HG03460 (cell line): ENCODE data around the gene CADPS.

Source experiments
- ATAC-seq: cut with Tn5 transposase; IDR thresholded peaks from one replicate; pipeline ENCODE4 v1.9.1; 2021; ENCODE audit not compliant: unreplicated experiment

CADPS gene

DNA sequence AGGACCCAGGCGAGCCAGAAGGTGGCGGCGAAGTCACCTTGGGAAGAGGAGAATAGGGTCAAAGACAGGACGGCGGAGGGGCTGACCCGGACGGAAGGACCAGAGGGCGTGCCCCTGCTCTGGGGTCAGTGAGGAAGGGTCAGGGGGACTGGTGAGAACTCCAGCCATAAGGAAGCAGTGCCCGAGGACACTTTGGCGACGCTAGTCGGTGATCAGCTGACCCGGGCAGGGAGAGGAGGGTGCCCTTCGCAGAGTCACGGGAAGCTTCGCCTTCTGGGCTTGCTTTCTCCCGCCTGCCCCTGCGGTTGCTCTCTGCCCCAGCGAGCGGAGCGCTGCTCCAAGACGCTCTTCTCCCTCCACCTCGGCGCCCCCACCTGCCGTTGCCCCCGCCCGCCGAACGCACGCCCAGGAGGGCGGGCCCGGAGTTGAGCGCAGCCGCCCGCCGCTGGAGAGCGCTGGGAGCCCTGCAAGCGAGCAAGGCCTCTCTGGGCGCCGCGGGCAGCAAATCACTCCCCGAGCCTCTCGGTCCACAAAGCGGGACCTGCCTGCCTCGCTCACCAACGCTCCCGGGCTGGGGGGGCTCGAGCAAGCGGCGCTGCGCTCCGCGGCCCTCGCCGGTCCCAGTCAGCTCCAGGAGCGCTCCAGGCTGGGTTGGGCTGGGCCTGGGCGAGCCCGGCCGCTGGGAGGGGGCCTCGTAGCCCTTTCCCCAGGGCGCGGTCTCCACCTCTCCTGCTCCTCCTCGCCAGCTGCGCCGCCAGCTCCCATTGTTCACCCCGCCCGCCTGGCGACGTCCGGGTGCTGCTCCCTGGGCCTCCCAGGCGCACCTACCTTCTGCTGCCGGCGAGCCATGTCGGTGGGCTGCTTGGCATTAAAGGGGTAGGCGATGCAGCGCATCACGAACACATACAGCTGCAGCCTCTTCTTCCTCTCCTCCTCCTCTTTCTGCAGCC, 1.2 kb downstream of the CADPS start:
- no peak for ATAC-seq

DNA sequence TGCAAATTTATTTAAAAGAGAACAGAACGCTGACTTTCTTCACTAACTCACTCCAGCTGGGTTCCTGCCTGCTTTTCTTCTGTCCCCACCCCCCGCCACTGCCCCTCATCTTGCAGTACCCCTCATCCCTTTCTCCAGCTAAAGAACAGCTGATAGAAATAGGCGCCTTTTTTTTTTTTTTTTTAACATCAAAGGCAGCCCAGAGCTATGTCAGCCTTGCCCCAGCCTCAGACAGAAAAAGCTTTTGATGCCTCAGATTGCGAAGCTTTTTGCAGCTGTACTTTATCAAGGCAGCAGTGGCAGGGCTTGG, 1.8 kb downstream of the CADPS start:
- ATAC-seq: no peak

DNA sequence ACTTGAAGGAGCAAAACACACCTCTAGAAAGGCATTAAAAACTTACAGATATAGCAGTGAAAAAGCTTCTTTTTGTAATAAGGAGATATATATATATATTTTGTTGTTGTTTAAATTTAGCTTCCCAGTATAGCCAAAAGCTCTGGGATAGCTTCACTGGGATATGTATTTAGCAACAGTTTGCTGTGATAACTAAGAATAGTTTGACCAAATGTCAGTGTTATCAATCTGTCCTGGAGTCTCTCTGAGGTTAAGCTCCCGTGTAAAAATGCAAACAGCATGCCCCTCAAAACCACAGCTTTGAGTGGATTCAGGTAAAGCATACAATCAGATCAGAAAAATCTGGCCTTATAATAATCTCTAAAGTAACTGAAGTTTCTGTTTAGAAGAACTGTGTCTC, 2.9 kb downstream of the CADPS start:
- no peak for ATAC-seq

DNA sequence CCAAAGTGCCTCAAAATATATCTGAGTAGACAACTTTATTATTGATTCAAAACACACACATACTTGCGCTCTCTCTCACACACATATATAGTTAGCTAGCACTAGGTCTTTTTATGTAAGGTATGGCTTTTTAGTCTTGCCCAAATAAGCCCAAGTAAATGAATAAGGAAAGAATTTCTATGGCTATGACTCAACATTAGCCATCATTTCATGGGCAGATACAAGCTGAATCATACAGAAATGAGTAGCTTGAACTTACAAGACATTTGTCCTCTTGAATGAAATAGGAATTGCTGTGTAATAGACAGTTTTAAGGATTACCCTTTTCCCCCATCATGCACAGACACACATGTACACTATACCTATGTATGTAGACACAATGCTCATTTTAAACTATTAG, 4.9 kb downstream of the CADPS start:
- ATAC-seq: no peak

DNA sequence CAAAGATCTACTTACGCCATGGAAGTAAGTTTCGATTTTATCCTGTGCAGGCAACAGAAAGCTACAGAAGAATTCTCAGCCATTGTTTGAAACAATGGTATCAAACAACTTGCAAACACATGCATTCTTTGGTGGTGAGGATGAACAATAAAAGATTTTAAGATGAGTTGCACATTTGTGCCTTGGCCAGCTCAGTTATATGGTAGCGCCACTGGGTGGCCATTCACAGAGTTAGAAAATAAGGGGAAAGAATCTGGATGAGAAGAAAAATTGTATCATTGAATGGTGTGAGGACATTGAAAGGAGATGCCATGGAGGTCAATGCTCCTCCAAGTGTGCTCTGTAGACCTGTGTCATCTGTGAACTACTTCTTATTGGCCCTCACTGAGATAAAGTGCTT, 11.6 kb downstream of the CADPS start:
- ATAC-seq: no peak

DNA sequence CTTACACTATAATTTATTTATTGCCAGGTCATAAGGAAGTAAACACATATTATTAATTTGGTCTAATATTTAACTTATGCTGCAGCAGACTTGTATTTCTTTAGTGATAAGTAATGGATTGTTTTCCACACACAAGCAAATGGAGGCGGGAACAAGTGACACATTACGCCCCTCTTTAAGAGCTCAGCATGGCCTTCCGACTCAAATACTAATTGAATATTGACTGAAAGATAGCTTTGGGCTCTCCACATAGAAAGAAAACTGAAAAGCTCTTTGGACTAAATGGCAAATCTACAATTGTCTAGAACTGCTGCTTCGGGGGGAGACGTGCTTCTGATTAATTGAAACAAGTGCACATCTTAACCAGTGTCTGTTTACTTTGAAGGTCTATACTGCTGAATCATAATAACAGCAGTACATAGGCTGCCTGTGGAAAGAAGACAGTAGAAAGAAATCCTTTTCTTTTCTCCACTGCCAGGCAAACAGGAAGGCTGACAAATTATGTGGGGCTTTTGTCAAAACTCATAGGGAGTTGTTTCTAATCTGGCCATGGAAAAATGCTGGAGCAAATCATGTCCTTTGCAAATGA, 15.9 kb downstream of the CADPS start:
- no peak for ATAC-seq

DNA sequence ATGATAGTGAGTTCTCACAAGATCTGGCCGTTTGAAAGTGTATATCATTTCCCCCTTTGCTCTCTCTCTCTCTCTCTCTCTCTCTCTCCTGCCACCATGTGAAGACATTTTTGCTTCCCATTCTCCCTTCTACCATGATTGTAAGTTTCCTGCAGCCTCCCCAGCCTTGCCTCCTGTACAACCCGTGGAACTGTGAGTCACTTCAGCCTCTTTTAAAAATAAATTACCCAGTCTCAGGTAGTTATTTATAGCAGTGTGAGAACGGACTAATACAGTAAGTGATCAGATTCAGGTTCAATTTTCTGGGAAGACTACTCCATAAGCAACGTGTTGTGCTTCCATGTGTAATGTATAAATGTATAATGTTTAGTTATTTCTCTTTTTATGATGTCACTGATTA, 29.2 kb downstream of the CADPS start:
- no peak for ATAC-seq

DNA sequence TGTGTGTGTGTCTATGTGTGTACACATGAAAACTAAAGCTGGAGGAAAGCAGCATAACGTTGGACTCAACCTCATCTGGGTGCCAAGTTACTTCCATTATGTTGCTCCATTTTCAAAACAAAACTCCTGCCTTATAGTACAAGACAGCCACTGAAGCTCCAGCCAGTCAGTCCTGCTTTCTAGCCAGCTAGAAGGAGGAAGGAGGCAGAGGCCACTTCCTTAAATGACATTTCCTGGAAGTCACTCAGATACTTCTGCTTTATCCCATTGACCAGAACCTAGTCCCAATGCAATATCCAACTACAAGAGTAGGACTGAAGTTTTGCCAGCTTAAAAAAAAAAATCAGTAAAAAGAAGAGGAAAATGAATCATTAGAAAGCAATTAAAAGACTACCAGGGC, 31.7 kb downstream of the CADPS start:
- ATAC-seq: no peak

DNA sequence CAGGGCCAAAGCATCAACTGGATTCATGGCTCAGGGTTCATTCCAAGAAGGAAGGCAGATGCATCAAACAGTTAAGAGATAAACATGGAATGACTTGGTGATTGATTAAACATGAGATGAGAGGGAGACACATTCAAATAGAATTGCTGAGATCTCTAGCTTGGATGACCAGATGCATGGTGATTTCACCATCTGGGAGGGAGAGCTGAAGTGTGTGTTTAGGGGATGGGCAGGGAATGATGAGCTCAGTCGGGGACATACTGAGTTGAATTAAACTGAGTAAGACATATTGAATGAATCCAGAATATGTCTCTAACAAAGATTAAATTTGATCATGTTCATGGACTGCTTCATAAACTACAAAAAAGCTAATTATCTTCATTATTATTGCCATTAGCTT, 35.5 kb downstream of the CADPS start:
- no peak for ATAC-seq

DNA sequence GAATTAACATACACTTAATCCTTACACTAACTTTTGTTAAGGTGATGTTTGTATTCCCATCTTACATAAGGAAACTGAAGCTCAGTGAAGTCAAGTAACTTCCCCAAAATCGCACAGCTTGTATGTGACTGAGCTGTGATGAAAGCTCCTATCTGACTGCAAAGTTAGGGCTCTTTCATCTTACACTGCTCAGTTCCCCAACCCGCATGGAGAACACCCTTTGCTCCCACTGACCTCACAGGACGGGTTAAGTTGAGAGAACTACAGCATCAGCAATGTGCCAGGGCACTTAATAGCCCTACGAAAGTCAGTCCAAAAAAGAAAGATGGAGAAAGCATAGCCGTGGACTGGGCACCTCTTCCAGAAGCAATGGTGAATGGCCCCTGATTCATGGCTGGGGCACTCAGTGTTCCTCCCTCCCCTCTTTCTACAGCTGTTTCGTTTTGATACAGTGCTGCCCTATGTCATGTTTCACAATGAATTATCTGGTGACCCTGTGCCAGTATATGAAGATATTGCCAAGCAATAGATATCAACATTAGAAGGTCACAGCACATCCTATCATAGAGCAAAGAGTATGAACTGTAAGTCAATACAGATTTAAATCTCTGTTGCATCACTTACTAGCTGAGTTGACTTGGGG, 38.0 kb downstream of the CADPS start:
- ATAC-seq: no peak

DNA sequence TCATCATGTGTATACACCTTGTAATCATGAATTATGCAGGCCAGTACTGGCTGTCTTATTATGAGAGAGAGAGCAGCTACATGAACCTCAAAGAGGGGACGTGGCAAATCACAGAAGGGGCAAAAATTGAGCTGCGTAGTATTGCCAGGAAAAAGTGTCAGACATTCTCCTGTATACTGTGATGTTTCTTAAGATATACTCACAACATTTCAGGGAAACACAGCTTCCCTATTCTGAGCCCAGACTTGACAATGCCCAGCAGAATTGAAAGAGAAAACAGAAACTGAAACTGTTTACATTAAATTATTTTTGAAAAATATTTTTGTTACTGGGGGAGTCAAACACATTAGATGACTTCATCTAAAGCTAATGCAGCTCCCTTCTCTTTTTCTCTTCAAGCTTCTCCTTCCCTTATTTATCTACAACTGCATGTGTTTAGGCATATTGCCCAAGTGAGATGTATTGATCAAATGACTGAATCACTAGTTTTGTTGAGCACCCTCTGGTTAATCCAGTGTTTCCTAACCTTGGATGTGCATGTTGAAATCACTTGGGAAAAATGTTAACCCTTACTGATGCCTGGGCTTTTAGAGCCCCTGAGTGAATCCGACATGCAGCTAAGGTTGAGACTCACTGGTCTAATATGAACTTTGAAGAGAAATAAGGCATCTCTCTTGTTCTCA, 39.5 kb downstream of the CADPS start:
- ATAC-seq: peak; percentile 62

DNA sequence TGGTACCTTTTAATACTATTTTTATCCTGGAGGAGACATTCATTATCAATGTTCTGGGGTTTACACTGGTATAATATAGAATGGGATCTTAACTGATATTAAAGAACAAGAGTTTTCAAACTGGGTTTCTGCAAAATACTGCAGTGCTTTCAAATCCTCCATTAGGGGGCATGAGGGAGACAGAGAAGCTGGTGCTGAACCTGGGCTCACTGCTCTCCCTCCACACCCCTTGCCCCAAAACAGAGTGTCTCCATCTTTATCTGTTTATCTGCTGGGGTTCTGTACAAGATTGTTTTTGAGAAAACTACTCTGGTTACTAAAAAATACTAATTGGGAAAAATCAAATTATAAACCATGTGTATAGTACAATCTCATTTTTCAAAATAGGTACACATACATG, 41.7 kb downstream of the CADPS start:
- no peak for ATAC-seq

DNA sequence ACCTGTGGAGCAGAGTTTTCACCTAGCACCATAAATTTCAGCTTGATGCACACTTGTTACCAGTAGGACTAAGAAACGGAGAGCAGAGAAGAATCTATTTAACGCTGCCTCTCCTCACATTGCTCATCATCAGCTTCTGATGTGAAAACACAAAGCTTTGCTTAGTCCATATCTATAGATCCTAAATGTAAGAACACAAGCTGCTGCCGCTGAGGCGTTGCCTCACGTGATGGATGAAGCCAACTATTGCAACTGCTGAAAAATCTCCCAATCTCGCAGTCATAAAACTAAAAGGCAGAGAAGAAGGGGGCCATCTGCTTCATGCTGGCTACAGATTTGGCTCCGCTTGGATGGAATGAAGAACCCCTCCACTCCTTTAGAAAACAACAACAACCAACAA, 42.7 kb downstream of the CADPS start:
- ATAC-seq: no peak

DNA sequence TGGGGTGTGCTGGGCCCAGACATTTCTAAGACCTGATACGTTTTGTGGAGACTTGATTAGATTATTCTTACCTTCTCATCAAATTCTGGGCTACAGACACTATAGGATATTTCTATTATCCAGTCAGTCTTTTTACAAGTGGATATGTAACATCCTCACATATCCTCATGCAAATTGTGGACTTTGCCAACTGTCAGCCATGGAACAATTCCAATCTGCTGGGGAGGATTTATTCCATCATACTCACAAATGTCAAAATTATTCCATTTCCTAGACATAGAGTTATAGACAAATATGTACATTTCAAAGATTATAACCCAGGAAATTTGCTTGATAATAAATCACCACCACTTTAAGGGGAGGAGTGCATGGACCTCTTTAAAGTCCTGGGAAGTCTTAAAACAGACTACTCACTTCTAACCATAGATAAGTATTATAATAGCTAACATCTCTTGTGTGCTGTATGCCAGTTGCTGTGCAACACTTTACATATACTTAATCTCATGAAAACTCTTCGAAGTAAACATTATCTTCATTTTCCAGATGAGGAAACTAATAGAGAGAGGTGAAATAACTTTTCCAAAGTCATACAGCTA, 44.4 kb downstream of the CADPS start:
- ATAC-seq: no peak

DNA sequence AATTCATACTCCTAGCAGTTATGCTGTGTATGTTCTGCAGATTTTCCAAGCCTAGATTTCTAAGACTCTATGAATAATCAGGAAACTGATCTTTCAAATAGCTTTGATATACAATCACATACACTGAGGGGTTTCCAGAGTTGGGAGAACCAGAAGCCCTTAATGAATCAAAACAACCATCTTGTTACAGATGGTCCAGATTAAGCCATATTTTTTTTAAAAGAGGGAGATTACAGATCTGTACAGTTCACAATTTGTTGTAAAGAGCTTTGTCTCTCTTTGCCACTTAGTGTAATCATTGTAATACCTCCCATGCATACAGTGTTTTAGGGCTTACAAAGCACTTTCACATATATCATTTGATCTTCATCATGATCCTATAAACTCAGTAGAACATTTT, 47.7 kb downstream of the CADPS start:
- ATAC-seq: no peak

DNA sequence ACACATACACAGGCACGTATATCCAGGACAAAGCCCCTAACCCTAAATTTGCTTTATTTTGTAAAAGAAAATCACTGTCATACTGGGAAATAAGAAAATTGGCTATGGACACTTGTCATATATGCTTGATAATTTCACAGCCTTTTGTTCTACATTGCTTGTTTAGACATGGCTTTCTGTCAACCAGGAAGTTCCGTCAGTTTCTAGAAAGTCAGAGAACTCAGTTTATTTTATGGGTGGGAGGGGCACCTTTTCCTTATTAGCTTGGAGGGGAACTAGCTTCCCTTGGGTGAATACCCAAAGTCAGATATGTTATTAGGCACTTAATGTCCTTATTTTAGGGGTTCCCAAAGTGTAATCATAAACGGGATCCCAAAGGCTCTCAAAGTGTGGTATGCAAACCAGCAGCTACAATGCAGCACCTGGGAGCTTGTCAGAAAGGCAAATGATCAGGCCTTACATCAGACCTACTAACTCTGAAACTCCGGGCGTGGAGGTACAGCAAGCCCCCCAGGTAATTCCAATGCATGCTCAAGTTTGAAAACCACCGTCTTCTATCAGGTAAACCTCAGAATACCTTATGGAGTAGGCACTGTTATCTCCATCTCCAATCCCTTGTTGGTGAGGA, 50.1 kb downstream of the CADPS start:
- ATAC-seq: no peak

DNA sequence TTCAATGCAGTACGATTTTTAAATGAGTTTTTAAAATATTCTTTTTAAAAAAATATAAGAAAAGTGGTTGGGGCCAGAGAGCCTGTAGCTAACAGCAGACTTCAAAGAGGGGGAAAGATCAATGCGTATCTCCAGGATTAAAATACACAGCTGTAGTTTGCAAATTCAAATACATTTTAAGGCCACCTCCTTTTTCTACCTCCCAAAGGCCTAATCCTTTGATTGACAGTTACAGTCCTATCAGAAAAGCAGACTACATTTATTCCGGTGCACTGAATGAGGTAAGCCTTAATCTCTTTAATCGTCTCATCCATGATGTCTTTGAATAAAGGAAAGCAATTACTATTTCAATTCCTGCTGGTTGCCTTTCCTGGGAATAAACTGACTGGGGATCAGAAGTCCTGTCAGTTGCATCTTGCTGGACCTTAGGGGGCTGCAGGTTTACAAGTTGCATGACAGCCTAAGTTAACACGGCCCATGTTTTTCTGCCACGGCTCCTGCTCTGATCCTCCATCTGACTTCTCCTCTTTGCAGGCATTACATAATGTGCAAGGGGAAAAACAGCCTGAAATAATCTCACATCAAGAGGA, 51.7 kb downstream of the CADPS start:
- ATAC-seq: no peak

DNA sequence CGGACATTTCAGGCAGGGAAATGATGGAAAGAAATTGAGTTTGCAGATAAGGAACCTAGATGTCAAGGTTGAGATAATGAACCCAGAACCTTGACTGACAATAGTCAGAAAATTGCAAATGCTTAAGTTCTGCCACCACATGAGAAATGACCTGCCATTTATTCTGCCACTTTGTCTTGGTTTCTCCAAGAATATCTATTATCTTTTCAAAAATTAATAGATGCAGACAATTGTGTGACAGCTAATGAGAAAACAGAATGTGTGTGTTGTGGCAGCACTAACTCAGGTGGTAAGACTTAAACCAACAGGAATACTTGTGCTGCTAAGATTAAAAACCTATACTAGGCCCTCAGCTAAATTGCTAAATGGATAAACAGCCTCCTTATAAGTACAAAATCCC, 52.3 kb downstream of the CADPS start:
- ATAC-seq: no peak

DNA sequence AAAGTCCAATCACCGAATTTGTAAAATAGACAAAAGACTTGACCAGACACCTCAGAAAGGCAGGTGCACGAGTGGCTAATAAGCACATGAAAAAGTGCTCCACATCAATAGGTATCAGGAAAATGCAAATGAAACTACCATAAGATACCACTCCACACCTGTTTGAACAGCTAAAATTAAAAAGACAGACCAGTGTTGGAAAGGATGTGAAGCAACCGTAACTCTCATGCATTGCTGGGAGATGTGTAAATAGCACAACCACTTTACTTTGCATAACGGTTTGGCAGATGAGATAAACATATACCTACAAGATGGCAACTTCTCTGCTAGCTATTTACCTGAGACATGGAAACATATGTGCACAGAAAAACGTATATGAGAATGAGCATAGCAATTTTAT, 56.9 kb downstream of the CADPS start:
- ATAC-seq: no peak

DNA sequence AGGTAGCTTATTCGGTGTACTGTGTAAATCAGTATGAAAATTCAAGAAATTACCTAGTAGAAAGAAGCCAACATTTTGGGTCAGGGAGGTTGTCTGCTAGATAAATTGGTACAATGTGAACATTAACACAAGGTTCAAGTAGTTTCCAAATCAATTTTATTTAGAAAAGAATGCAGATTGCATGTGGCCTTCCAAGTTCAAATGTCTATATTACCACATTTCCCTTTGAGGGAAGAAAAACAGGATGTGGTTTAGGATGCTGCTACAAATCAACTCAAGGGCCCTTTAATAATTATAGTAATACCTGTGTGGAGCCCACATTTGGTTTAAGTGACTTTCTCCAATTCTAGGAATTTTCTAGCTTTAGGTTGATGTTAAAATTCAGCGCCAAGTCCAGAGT, 57.5 kb downstream of the CADPS start:
- no peak for ATAC-seq

DNA sequence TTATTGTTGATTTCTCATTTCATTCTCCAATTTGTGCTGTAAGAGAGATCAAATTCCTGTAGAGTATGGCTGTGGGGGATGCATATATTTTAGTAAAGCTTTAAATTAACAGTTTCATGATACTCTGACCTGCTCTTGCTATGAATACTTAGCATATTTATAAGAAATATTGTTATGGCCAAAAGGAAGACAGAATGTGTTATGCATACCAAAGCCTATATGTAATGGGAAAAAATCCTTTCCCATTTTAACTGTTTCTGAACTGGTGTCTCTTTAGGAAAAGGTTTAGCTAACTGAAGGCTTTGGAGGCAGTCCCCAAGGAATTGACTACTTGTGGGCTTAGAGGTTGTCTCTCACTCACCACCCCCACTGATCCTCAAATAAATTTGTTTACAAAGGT, 59.2 kb downstream of the CADPS start:
- no peak for ATAC-seq
